HPDE6-E6E7 (cell line): ENCODE results near the gene TBX19.

Experiments used
- DNase-seq: peaks from one replicate; pipeline ENCODE4 v3.0.0; 2011; ENCODE audit warnings: missing footprints; ENCODE audit errors: extremely low spot score

Gene TBX19

GRCh38 chr1:168320149-168320548 lies 39.5 kb downstream of the TBX19 start:
- no peak for DNase-seq

- DNase-seq: peak; percentile 89
Observed at GRCh38 chr1:168320800-168321450, 40.2 kb downstream of the TBX19 start.

GRCh38 chr1:168321945-168322344 lies 41.3 kb downstream of the TBX19 start:
- DNase-seq: peak; percentile 35

- no peak for DNase-seq
Observed at GRCh38 chr1:168324745-168325425, 44.2 kb downstream of the TBX19 start.

- no peak for DNase-seq
Observed at GRCh38 chr1:168328731-168329364, 48.2 kb downstream of the TBX19 start.

- no peak for DNase-seq
Observed at GRCh38 chr1:168330285-168330684, 49.6 kb downstream of the TBX19 start.

GRCh38 chr1:168331569-168331968 lies 50.9 kb downstream of the TBX19 start:
- no peak for DNase-seq

- no peak for DNase-seq
Observed at GRCh38 chr1:168333562-168334276, 53.0 kb downstream of the TBX19 start.

- DNase-seq: no peak
Observed at GRCh38 chr1:168335500-168335899, 54.8 kb downstream of the TBX19 start.

GRCh38 chr1:168338589-168339503 lies 58.2 kb downstream of the TBX19 start:
- DNase-seq: no peak

- no peak for DNase-seq
Observed at GRCh38 chr1:168340781-168341482, 60.3 kb downstream of the TBX19 start.

GRCh38 chr1:168341483-168341975 lies 60.9 kb downstream of the TBX19 start:
- DNase-seq: no peak

GRCh38 chr1:168342572-168343280 lies 62.0 kb downstream of the TBX19 start:
- peak; percentile 66 for DNase-seq

GRCh38 chr1:168343566-168343965 lies 62.9 kb downstream of the TBX19 start:
- DNase-seq: no peak

- no peak for DNase-seq
Observed at GRCh38 chr1:168344517-168344916, 63.8 kb downstream of the TBX19 start.

GRCh38 chr1:168345939-168346338 lies 65.3 kb downstream of the TBX19 start:
- DNase-seq: no peak

- no peak for DNase-seq
Observed at GRCh38 chr1:168347630-168348029, 67.0 kb downstream of the TBX19 start.

- no peak for DNase-seq
Observed at GRCh38 chr1:168348146-168348709, 67.6 kb downstream of the TBX19 start.
